Ectodermal cell (in vitro differentiated cells): ENCODE data around the gene METAP2.
"Not testable (repeated sequence)": the region's sequence is repeated elsewhere in the genome, so short reads cannot be mapped to it uniquely, and the experiment has no call there.

ENCODE experiments used
- H3K27ac ChIP-seq: 2 replicates; pipeline ENCODE4 v1.7.0; 2013; ENCODE audit warnings: mild to moderate bottlenecking, low read depth, low read length; ENCODE audit not compliant: insufficient read depth, poor library complexity, severe bottlenecking
- H3K27me3 ChIP-seq: 2 replicates; pipeline ENCODE4 v1.7.0; 2013; ENCODE audit warnings: mild to moderate bottlenecking, low read length; ENCODE audit not compliant: insufficient read depth, control insufficient read depth, poor library complexity, severe bottlenecking
- H3K36me3 ChIP-seq: one replicate; pipeline ENCODE4 v1.7.0; 2013; ENCODE audit warnings: low read length; ENCODE audit not compliant: control insufficient read depth, insufficient read depth
- H3K4me1 ChIP-seq: one replicate; pipeline ENCODE4 v1.7.0; 2013; ENCODE audit warnings: low read length; ENCODE audit not compliant: control insufficient read depth, insufficient read depth
- H3K4me3 ChIP-seq: 2 replicates; pipeline ENCODE4 v1.7.0; 2013; ENCODE audit warnings: low read depth, low read length, control low read depth; ENCODE audit not compliant: insufficient read depth
- H3K9me3 ChIP-seq: 2 replicates; pipeline ENCODE4 v1.7.0; 2013; ENCODE audit warnings: mild to moderate bottlenecking, low read length, moderate library complexity; ENCODE audit not compliant: control insufficient read depth
- WGBS, 2 experiments: methylation state at CpG; one replicate each; pipeline ENCODE4 v1.1.7; 2013; ENCODE audit warnings: missing lambda C conversion rate in 2 of 2; 5-methylcytosine and 5-hydroxymethylcytosine counted together

Gene METAP2

DNA sequence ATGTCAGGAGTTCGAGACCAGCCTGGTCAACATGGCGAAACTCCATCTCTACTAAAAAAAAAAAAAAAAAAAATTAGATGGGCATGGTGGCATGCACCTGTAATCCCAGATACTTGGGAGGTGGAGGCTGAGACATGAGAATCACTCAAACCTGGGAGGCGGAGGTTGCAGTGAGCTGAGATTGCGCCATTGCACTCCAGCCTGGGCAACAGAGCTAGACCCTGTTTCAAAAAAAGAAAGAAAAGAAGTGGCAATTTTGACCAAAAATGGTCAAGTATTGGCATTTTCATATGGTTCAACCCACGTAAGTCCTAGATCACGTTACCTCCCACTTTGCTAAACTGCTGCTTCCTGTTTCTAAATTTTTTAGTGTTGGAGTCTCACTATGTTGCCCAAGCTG, 8.6 kb downstream of the METAP2 start:
- not testable (repeated sequence) for H3K4me1 ChIP-seq, H3K27ac ChIP-seq, H3K4me3 ChIP-seq, H3K27me3 ChIP-seq, H3K9me3 ChIP-seq
- WGBS, 2 experiments: 89 to 97% methylated on average over 5 to 6 of the region's 6 CpGs
- H3K36me3 ChIP-seq: peaks cover 10% of the 10 kb centered on the region

GRCh38 chr12:95484524-95484923, 10.6 kb downstream of the METAP2 start:
- peaks cover 8% of the 10 kb centered on the region for H3K36me3 ChIP-seq
- no peaks in the 10 kb centered on the region for H3K9me3 ChIP-seq
- H3K4me1 ChIP-seq: no peaks in the 10 kb centered on the region
- no peak overlapping the region for H3K27ac ChIP-seq
- no peaks in the 10 kb centered on the region for H3K27me3 ChIP-seq
- H3K4me3 ChIP-seq: no peak overlapping the region

- 100% methylated on average over 1 of the region's 2 CpGs; no CpG with 5 or more reads in 1 of the 2 experiments for WGBS, 2 experiments
- no peaks in the 10 kb centered on the region for H3K9me3 ChIP-seq
- H3K27ac ChIP-seq: no peak overlapping the region
- no peaks in the 10 kb centered on the region for H3K4me1 ChIP-seq
- peaks cover 11% of the 10 kb centered on the region for H3K36me3 ChIP-seq
- H3K27me3 ChIP-seq: no peaks in the 10 kb centered on the region
- H3K4me3 ChIP-seq: no peak overlapping the region
Observed at GRCh38 chr12:95487024-95487423, 13.1 kb downstream of the METAP2 start.

DNA sequence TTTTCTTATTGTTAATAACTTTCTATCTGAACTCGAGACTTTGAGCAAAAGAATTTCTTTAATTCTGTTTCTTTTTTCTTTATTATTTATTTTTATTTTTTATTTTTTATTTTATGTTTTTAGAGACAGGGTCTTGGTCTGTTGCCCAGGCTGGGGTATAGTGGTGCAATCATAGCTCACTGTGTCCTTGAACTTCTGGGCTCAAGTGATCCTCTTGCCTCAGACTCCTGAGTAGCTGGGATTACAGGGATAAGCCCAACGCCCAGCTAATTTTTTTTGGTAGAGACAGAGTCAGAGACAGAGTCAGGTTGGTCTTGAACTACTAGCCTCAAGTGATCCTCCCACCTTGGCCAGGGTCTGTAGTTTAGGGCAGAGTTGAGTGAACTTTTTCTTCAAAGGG, 18.5 kb downstream of the METAP2 start:
- H3K4me3 ChIP-seq: no peak overlapping the region
- no peaks in the 10 kb centered on the region for H3K27me3 ChIP-seq
- H3K4me1 ChIP-seq: no peaks in the 10 kb centered on the region
- H3K9me3 ChIP-seq: no peaks in the 10 kb centered on the region
- H3K27ac ChIP-seq: no peak overlapping the region
- 66 to 97% methylated on average over 1 to 2 of the region's 2 CpGs for WGBS, 2 experiments
- H3K36me3 ChIP-seq: peaks cover 28% of the 10 kb centered on the region

- WGBS, 2 experiments: 90 to 92% methylated on average over 2 of the region's 2 CpGs
- H3K4me3 ChIP-seq: no peak overlapping the region
Observed at GRCh38 chr12:95494888-95495287, 20.9 kb downstream of the METAP2 start.

DNA sequence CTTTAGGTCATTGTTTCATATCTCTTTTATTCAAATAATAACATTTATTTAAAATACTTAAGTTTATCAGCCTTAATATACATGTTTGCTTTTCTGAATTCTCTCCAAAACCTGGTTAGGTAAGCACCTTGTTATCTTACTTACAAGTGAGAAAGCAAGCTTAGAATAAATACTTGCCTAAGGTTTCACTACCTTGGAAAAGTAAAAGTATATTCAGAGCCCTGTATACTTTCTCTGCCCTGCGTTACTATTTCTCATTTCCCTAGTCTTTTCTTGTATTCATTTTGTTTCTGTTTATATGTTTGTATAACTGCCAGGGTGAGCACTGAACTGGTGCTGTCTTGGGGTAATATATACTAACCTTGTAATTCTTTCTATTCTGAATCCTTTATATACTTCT, 21.5 kb downstream of the METAP2 start:
- H3K27me3 ChIP-seq: no peaks in the 10 kb centered on the region
- H3K4me1 ChIP-seq: no peaks in the 10 kb centered on the region
- H3K36me3 ChIP-seq: peaks cover 36% of the 10 kb centered on the region
- WGBS, 2 experiments: 100% methylated on average over 1 of the region's 1 CpG; no CpG with 5 or more reads in 1 of the 2 experiments
- H3K9me3 ChIP-seq: no peaks in the 10 kb centered on the region
- no peak overlapping the region for H3K27ac ChIP-seq
- no peak overlapping the region for H3K4me3 ChIP-seq

More at GRCh38 chr12:95494888-95495287, 20.9 kb downstream of the METAP2 start:
- Histone ChIP-seq H3K27me3 (no peaks in the 10 kb centered on the region), H3K36me3 (peaks cover 40% of the 10 kb centered on the region), H3K27ac (no peak overlapping the region), H3K9me3 (no peaks in the 10 kb centered on the region), H3K4me1 (no peaks in the 10 kb centered on the region)

DNA sequence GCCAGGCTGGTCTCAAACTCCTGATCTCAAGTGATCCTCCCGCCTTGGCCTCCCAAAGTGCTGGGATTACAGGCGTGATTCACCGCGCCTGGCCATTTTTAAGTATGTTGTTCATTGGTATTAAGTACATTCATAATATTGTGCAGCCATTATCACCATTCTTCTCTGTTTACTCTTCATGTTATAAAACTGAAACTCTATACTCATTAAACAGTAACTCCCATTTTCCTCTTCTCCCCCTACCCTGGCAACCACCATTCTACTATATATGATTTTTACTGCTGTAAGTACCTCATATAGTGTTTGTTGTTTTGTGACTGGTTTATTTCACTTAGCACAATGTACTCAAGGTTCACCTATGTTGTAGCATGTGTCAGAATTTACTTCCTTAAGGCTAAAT, 23.1 kb downstream of the METAP2 start:
- 90 to 94% methylated on average over 4 of the region's 4 CpGs for whole genome bisulfite sequencing, 2 experiments
- Histone ChIP-seq H3K9me3 (no peaks in the 10 kb centered on the region), H3K27me3 (no peaks in the 10 kb centered on the region), H3K4me1 (no peaks in the 10 kb centered on the region), H3K4me3 (no peak overlapping the region), H3K36me3 (peaks cover 36% of the 10 kb centered on the region), H3K27ac (no peak overlapping the region)

DNA sequence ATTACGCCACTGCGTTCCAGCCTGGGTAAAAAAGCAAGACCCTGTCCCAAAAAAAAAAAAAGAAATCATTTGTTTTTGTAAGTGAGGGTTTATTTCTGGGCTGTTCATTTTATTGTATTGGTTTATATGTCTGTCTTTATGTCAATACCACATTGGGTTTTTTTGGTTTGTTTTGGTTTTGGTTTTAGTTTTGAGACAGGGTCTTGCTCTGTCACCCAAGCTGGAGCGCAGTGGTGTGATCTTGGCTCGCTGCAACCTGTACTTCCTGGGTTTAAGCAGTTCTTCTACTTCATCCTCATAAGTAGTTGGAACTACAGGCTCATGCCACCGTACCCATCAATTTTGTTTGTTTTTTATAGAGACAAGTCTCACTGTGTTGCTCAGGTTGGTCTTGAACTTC, 25.0 kb downstream of the METAP2 start:
- WGBS, 2 experiments: 93 to 95% methylated on average over 5 of the region's 5 CpGs
- no peaks in the 10 kb centered on the region for H3K4me1 ChIP-seq
- H3K4me3 ChIP-seq: no peak overlapping the region
- no peak overlapping the region for H3K27ac ChIP-seq
- no peaks in the 10 kb centered on the region for H3K27me3 ChIP-seq
- no peaks in the 10 kb centered on the region for H3K9me3 ChIP-seq
- H3K36me3 ChIP-seq: peaks cover 38% of the 10 kb centered on the region

DNA sequence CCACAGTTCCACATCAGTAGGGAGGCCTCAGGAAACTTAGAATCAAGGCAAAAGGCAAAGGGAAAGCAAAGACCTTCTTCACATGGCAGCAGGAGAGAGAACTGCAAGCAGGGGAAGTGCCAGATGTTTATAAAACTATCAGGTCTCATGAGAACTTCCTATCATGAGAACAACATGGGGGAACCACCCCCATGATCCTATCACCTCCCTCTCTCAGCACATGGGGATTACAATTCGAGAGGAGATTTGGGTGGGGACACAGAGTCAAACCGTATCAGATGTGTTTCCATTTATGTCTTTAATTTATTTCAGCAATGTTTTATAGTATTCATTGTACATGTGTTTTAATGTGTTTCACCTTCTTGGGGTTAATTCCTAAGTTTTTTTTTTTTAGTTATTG, 25.8 kb downstream of the METAP2 start:
- Histone ChIP-seq H3K4me1 (no peaks in the 10 kb centered on the region), H3K9me3 (no peaks in the 10 kb centered on the region), H3K4me3 (no peak overlapping the region), H3K27me3 (no peaks in the 10 kb centered on the region), H3K36me3 (peaks cover 39% of the 10 kb centered on the region), H3K27ac (no peak overlapping the region)
- 94 to 100% methylated on average over 1 to 2 of the region's 2 CpGs for WGBS, 2 experiments

- Histone ChIP-seq H3K27ac (no peak overlapping the region), H3K36me3 (peaks cover 29% of the 10 kb centered on the region), H3K4me1 (no peaks in the 10 kb centered on the region), H3K4me3 (no peak overlapping the region), H3K9me3 (no peaks in the 10 kb centered on the region), H3K27me3 (no peaks in the 10 kb centered on the region)
- 95 to 98% methylated on average over 4 of the region's 4 CpGs for WGBS, 2 experiments
Observed at GRCh38 chr12:95504140-95504539, 30.2 kb downstream of the METAP2 start.

DNA sequence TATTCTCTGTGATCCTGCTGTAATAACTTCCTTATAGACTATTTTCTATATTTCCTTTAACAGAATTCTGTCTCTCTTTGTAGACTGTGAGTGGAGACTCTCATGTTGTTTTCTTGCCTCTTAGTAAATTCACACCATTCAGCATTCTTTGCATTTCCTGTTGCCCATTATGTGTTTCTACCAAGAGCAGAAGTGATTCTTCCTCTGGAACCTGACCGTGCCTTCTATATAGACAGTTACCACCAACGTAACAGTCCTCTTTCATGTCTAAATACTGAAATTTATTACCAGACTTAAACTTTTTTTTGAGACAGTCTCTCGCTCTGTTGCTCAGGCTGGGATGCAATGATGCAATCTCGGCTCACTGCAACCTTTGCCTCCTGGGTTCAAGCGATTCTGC, 31.1 kb downstream of the METAP2 start:
- 80 to 82% methylated on average over 5 of the region's 5 CpGs for WGBS, 2 experiments

More for the DNA sequence above, 31.1 kb downstream of the METAP2 start:
- Histone ChIP-seq H3K9me3 (no peaks in the 10 kb centered on the region), H3K27ac (no peak overlapping the region), H3K4me1 (no peaks in the 10 kb centered on the region), H3K4me3 (no peak overlapping the region), H3K36me3 (peaks cover 30% of the 10 kb centered on the region), H3K27me3 (no peaks in the 10 kb centered on the region)
